H54 (cell line): ENCODE data around the gene ICAM2.
"Not testable (repeated sequence)": the region's sequence is repeated elsewhere in the genome, so short reads cannot be mapped to it uniquely, and the experiment has no call there.

ENCODE experiments used
- DNase-seq: peaks from one replicate; pipeline ENCODE4 v3.0.0; 2011; ENCODE audit warnings: low spot score, mixed read lengths; ENCODE audit not compliant: insufficient read length
- FAIRE-seq: peaks from 3 replicates; lab custom pipeline; 2011; peaks lifted over from hg19 to GRCh38; lab: Jason Lieb, UNC
- POLR2A ChIP-seq: IDR thresholded peaks from 2 replicates; pipeline ENCODE4 v1.6.1; 2011; ENCODE audit warnings: low read depth, mild to moderate bottlenecking, low read length

ICAM2 gene

GRCh38 chr17:63989622-63990345 is 30.6 kb downstream of the ICAM2 start:
- TF ChIP-seq POLR2A = 0 out of 2 replicates have a peak, but pooled peaks have one; percentile 13
- no peak for DNase-seq
- no peak for FAIRE-seq

- TF ChIP-seq POLR2A = no peak
- FAIRE-seq = no peak
- no peak for DNase-seq
Measured at GRCh38 chr17:63988741-63989621, 31.5 kb downstream of the ICAM2 start.

- TF ChIP-seq POLR2A = no peak
- no peak for FAIRE-seq
- DNase-seq = no peak
Measured at GRCh38 chr17:63988127-63988478, 32.3 kb downstream of the ICAM2 start.

- DNase-seq (no peak), FAIRE-seq (no peak)
- no peak for TF ChIP-seq POLR2A
Measured at GRCh38 chr17:63987221-63988126, 33.0 kb downstream of the ICAM2 start.

- FAIRE-seq = no peak
- TF ChIP-seq POLR2A = no peak
- DNase-seq = no peak
Measured at GRCh38 chr17:63986821-63987220, 33.6 kb downstream of the ICAM2 start.

- no peak for TF ChIP-seq POLR2A
- DNase-seq (no peak), FAIRE-seq (no peak)
Measured at GRCh38 chr17:63985387-63986140, 34.9 kb downstream of the ICAM2 start.

GRCh38 chr17:63984651-63985386 is 35.6 kb downstream of the ICAM2 start:
- TF ChIP-seq POLR2A = no peak
- FAIRE-seq (peak; percentile 50), DNase-seq (peak; percentile 86)

GRCh38 chr17:63984236-63984635 is 36.2 kb downstream of the ICAM2 start:
- DNase-seq (no peak), FAIRE-seq (no peak)
- no peak for TF ChIP-seq POLR2A

- DNase-seq = no peak
- TF ChIP-seq POLR2A = no peak
- FAIRE-seq = no peak
Measured at GRCh38 chr17:63983320-63983719, 37.1 kb downstream of the ICAM2 start.

GRCh38 chr17:63982641-63983040 is 37.8 kb downstream of the ICAM2 start:
- FAIRE-seq, DNase-seq: not testable (repeated sequence)

GRCh38 chr17:63978272-63979200 is 41.9 kb downstream of the ICAM2 start:
- FAIRE-seq (no peak), DNase-seq (no peak)
- TF ChIP-seq POLR2A = no peak
